Glutamatergic neuron (in vitro differentiated cells): ENCODE measurements around the gene NRDE2. TPM values are rescaled to one million over a fixed set of nuclear protein-coding genes. Genes with fewer than 3 reads are reported as not detected.
"Not testable (repeated sequence)": the region's sequence is repeated elsewhere in the genome, so short reads cannot be mapped to it uniquely, and the experiment has no call there.

Source experiments
- DNase-seq: peaks from one replicate; pipeline ENCODE4 v3.0.0; 2022
- H3K27ac Mint-ChIP-seq: one replicate; pipeline ENCODE4 v1.8.0; 2020; ENCODE audit warnings: mild to moderate bottlenecking, mixed read lengths, inconsistent platforms; ENCODE audit not compliant: unreplicated experiment
- H3K27me3 Mint-ChIP-seq: one replicate; pipeline ENCODE4 v1.8.0; 2020; ENCODE audit warnings: mild to moderate bottlenecking, moderate library complexity, mixed read lengths, inconsistent platforms; ENCODE audit not compliant: unreplicated experiment
- H3K36me3 Mint-ChIP-seq: one replicate; pipeline ENCODE4 v1.8.0; 2020; ENCODE audit warnings: mild to moderate bottlenecking, mixed read lengths, inconsistent platforms; ENCODE audit not compliant: unreplicated experiment
- H3K4me1 Mint-ChIP-seq: one replicate; pipeline ENCODE4 v1.8.0; 2020; ENCODE audit warnings: mild to moderate bottlenecking, low read depth, mixed read lengths, inconsistent platforms; ENCODE audit not compliant: unreplicated experiment
- H3K4me3 Mint-ChIP-seq: one replicate; pipeline ENCODE4 v1.8.0; 2020; ENCODE audit warnings: mild to moderate bottlenecking, mixed read lengths, inconsistent platforms; ENCODE audit not compliant: unreplicated experiment
- H3K9me3 Mint-ChIP-seq: one replicate; pipeline ENCODE4 v1.8.0; 2020; ENCODE audit warnings: mild to moderate bottlenecking, moderate library complexity, mixed read lengths, inconsistent platforms; ENCODE audit not compliant: unreplicated experiment
- CTCF ChIP-seq: fragments of 200-600 bp; sonication (generic); IDR thresholded peaks from one replicate; pipeline ENCODE4 v1.5.0; 2021; ENCODE audit not compliant: partially characterized antibody, unreplicated experiment
- total RNA-seq: library from RNA; stranded (reverse); fragmentation: NEBNext Ultra II Directional; extraction: Animal tissue kit (Norgen Biotek cat#: 25700); gene quantifications from one replicate; pipeline ENCODE4 v1.2.1, GENCODE V29; 2021; ENCODE audit not compliant: unreplicated experiment

NRDE2 gene
- total RNA-seq, 1 donor from 2014 or later, result 22.4 TPM

GRCh38 chr14:90248594-90248993 lies 83.1 kb downstream of the NRDE2 start:
- H3K4me3 Mint-ChIP-seq, result no peak overlapping the region
- H3K4me1 Mint-ChIP-seq, result no peaks in the 10 kb centered on the region
- TF ChIP-seq CTCF, result no peak
- no peak overlapping the region for H3K27ac Mint-ChIP-seq
- peaks cover 5% of the 10 kb centered on the region for H3K36me3 Mint-ChIP-seq
- no peaks in the 10 kb centered on the region for H3K27me3 Mint-ChIP-seq
- peaks cover 8% of the 10 kb centered on the region for H3K9me3 Mint-ChIP-seq
- no peak for DNase-seq

- H3K27me3 Mint-ChIP-seq, result not testable (repeated sequence)
These were observed 84.3 kb downstream of the NRDE2 start for GRCh38 chr14:90247441-90247840.

GRCh38 chr14:90246936-90247335 lies 84.8 kb downstream of the NRDE2 start:
- no peak overlapping the region for H3K4me3 Mint-ChIP-seq
- no peak for TF ChIP-seq CTCF
- no peaks in the 10 kb centered on the region for H3K4me1 Mint-ChIP-seq
- H3K36me3 Mint-ChIP-seq, result peaks cover 5% of the 10 kb centered on the region
- no peaks in the 10 kb centered on the region for H3K27me3 Mint-ChIP-seq
- no peak overlapping the region for H3K27ac Mint-ChIP-seq
- no peak for DNase-seq
- peaks cover 8% of the 10 kb centered on the region for H3K9me3 Mint-ChIP-seq

More at GRCh38 chr14:90247441-90247840, 84.3 kb downstream of the NRDE2 start:
- H3K9me3 Mint-ChIP-seq, H3K4me3 Mint-ChIP-seq, H3K27ac Mint-ChIP-seq, DNase-seq, H3K4me1 Mint-ChIP-seq, H3K36me3 Mint-ChIP-seq: not testable (repeated sequence)

- Mint-ChIP-seq H3K27ac (no peak overlapping the region), H3K27me3 (no peaks in the 10 kb centered on the region), H3K36me3 (peaks cover 25% of the 10 kb centered on the region), H3K4me1 (no peaks in the 10 kb centered on the region), H3K4me3 (no peak overlapping the region), H3K9me3 (peaks cover 11% of the 10 kb centered on the region)
- no peak for TF ChIP-seq CTCF
- no peak for DNase-seq
These were observed 89.3 kb downstream of the NRDE2 start for GRCh38 chr14:90242444-90242843.

- H3K9me3 Mint-ChIP-seq, result peaks cover 15% of the 10 kb centered on the region
- peaks cover 27% of the 10 kb centered on the region for H3K36me3 Mint-ChIP-seq
- peak; percentile 28 for DNase-seq
- no peaks in the 10 kb centered on the region for H3K4me1 Mint-ChIP-seq
- no peak overlapping the region for H3K27ac Mint-ChIP-seq
- TF ChIP-seq CTCF, result no peak
- no peak overlapping the region for H3K4me3 Mint-ChIP-seq
- no peaks in the 10 kb centered on the region for H3K27me3 Mint-ChIP-seq
These were observed 92.6 kb downstream of the NRDE2 start for GRCh38 chr14:90239139-90239538.
